Breast epithelium (tissue), 4 donors: Measurements from ENCODE around the gene SETD7. TPM values are rescaled to one million over a fixed set of nuclear protein-coding genes. Genes with fewer than 3 reads are reported as not detected.

Experiments used
- DNase-seq, 2 donors: peaks; one replicate each; pipeline ENCODE4 v3.0.0-alpha.2; 2019; ENCODE audit warnings: low spot score in 2 of 2
- H3K27ac ChIP-seq, 2 donors: fragments of 200-600 bp; sonication (generic) in 1 of 2; one replicate each; pipeline ENCODE4 v1.5.1; 2016 to 2019; ENCODE audit warnings: mild to moderate bottlenecking in 1 of 2
- H3K27me3 ChIP-seq, 2 donors: fragments of 200-600 bp; sonication (generic) in 1 of 2; one replicate each; pipeline versions ENCODE4 v1.5.1 to v1.6.0; 2017 to 2019; ENCODE audit warnings: control low read depth in 1 of 2, mild to moderate bottlenecking in 1 of 2
- H3K36me3 ChIP-seq: fragments of 200-600 bp; one replicate; pipeline ENCODE4 v1.5.1; 2019
- H3K4me1 ChIP-seq, 2 donors: fragments of 200-600 bp; sonication (generic); one replicate each; pipeline ENCODE4 v1.5.1; 2016 to 2019; ENCODE audit warnings: control low read depth in 1 of 2
- H3K4me3 ChIP-seq, 3 donors: fragments of 200-600 bp; sonication (generic); 1 replicate in 2 of 3; 2 replicates in 1 of 3; pipeline ENCODE4 v1.5.1; 2016 to 2019; ENCODE audit warnings: mild to moderate bottlenecking in 3 of 3, moderate library complexity in 2 of 3
- H3K9me3 ChIP-seq, 2 donors: fragments of 200-600 bp; sonication (generic) in 1 of 2; one replicate each; pipeline ENCODE4 v1.5.1; 2016 to 2019; ENCODE audit warnings: control low read depth in 1 of 2
- POLR2A ChIP-seq: fragments of 450-650 bp; IDR thresholded peaks from one replicate; pipeline ENCODE4 v1.6.1; 2016; ENCODE audit warnings: antibody characterized with exemption, mild to moderate bottlenecking, moderate library complexity
- POLR2AphosphoS5 ChIP-seq, 3 donors: sonication (generic); formaldehyde crosslinking; IDR thresholded peaks; one replicate each; pipeline ENCODE4 v1.6.1; 2017; ENCODE audit warnings: antibody characterized with exemption in 3 of 3
- intact Hi-C: fragments of 100-400 bp; cut with DNase I; formaldehyde crosslinking; loops from one replicate; pipeline ENCODE4 v1.15.1; 2023; ENCODE audit warnings: low total_unique reads
- total RNA-seq, 3 donors: library from RNA; depleted of rRNA; stranded (reverse); fragments of >200 nt; gene quantifications; one replicate each; pipeline ENCODE4 v1.1.0, GENCODE V29; 2016
- TF ChIP-seq, protein P1 (sequence below), 3 donors: fragments of 450-650 bp; IDR thresholded peaks; one replicate each; pipeline ENCODE4 v1.5.1; 2016 to 2017; ENCODE audit warnings: antibody characterized with exemption in 3 of 3, mild to moderate bottlenecking in 3 of 3, moderate library complexity in 3 of 3

The SETD7 gene
- total RNA-seq, 3 donors from 2014 or later, result 54.9 to 100 (median 63.6) TPM

DNA sequence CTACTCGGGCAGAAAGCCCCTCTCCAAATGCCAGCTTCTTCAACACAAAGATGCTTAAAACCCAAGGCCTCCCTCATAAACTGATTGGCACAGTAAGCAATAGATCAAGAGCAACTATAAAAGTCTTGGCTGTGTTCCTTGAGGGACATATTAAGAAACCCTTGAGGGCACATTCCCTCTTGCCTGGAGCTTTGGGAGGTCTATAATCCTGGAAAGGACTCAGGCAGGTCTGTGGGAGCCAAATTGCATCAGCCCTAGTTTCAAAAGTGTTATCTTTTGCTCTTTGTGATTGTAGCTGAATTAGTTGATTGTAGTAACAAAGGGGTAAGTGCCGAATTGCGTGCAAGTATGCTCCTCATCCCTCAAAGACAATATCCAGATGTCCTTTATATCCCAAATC is 18.6 kb upstream of the SETD7 start:
- H3K4me1 ChIP-seq, result no peaks in the 10 kb centered on the region
- H3K36me3 ChIP-seq, result no peaks in the 10 kb centered on the region
- H3K9me3 ChIP-seq, result no peaks in the 10 kb centered on the region
- no peak overlapping the region for H3K27ac ChIP-seq
- DNase-seq, result no peak
- H3K27me3 ChIP-seq, result no peaks in the 10 kb centered on the region
- intact Hi-C loops, result no loop called here
- H3K4me3 ChIP-seq, result no peak overlapping the region
- TF ChIP-seq POLR2AphosphoS5 (IDR thresholded peaks at IDR 0.05) (no peak), POLR2A (no peak)
- TF ChIP-seq, protein P1, sequence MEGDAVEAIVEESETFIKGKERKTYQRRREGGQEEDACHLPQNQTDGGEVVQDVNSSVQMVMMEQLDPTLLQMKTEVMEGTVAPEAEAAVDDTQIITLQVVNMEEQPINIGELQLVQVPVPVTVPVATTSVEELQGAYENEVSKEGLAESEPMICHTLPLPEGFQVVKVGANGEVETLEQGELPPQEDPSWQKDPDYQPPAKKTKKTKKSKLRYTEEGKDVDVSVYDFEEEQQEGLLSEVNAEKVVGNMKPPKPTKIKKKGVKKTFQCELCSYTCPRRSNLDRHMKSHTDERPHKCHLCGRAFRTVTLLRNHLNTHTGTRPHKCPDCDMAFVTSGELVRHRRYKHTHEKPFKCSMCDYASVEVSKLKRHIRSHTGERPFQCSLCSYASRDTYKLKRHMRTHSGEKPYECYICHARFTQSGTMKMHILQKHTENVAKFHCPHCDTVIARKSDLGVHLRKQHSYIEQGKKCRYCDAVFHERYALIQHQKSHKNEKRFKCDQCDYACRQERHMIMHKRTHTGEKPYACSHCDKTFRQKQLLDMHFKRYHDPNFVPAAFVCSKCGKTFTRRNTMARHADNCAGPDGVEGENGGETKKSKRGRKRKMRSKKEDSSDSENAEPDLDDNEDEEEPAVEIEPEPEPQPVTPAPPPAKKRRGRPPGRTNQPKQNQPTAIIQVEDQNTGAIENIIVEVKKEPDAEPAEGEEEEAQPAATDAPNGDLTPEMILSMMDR (IDR thresholded peaks at IDR 0.05), result no peak

DNA sequence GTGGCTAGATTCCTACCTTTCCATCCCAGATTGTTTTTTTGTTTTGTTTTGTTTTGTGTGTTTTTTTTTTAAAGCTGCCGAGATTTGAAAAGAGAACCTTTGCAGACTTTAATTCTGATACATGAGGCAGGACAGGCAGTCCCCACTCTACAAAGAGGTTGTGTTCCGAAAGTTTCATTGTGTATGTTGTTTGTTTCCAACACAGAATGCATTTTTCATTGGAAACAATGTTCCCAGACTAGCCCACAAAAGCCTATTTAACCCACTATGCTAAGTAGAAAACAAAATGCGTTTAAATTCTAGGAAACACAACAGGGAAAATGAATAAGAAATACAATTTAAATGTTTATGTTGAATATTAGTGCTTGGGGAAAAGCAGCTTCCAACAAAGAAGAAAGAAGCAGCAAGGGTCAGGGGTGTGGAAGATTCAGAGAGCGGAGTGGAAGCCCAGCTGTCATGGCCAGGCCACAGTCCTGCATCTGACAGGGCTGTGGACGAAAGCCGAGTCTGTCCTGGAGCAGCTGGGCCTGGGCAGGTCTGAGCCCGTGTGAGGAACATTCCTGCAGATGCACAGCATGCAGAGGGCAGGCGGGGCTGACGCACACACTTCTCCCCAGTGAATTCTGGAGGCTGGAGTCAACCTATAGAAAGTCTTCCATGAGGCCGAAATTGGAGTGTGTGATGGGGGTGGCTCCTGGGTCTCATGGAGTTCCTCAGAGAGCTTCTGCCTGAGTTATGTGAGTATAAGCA is 12.4 kb upstream of the SETD7 start:
- Histone ChIP-seq H3K4me3 (no peak overlapping the region), H3K36me3 (no peaks in the 10 kb centered on the region), H3K27me3 (no peaks in the 10 kb centered on the region), H3K4me1 (no peaks in the 10 kb centered on the region), H3K9me3 (no peaks in the 10 kb centered on the region), H3K27ac (no peak overlapping the region)
- TF ChIP-seq, protein P1 (IDR thresholded peaks at IDR 0.05), result no peak
- TF ChIP-seq POLR2AphosphoS5 (IDR thresholded peaks at IDR 0.05) (no peak), POLR2A (no peak)
- no peak for DNase-seq
- intact Hi-C loops, result no loop called here

DNA sequence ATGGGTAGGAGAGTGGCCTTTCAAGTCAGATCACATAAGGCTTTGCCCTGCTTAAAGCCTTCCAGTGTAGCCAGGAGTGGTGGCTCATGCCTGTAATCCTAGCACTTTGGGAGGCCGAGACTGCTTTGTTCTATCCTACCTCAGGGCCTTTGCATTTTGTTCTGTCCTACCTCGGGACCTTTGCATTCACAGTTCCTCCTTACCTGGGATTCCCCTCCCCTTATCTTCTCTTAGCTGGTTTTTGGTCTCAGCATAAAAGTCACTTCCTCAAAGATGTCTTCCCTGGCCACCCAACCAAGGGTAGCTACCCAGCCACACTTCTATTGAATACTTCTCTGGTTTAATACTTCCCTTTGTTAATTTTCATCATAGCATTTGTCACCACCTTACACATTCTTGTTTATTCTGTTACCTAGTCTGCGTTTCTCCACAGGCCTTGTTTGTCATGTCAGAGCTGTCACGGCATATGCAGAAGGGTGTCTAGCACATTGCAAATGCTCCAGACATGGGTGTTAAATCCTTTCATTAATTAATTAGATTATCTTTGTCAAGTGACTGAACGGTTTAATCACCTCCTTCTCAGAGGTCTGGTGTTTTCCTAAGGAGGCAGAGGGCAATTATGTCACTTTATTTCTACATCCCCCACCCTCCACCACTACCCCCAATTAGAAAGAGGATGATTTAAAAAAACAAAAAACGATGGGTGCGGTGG is 11.3 kb upstream of the SETD7 start:
- Histone ChIP-seq H3K27me3 (no peaks in the 10 kb centered on the region), H3K9me3 (no peaks in the 10 kb centered on the region), H3K4me1 (no peaks in the 10 kb centered on the region), H3K27ac (no peak overlapping the region), H3K36me3 (no peaks in the 10 kb centered on the region), H3K4me3 (no peak overlapping the region)
- intact Hi-C loops, result no loop called here
- TF ChIP-seq POLR2A, result no peak
- TF ChIP-seq, protein P1 (IDR thresholded peaks at IDR 0.05), result no peak
- no peak for TF ChIP-seq POLR2AphosphoS5 (IDR thresholded peaks at IDR 0.05)
- DNase-seq, result no peak

DNA sequence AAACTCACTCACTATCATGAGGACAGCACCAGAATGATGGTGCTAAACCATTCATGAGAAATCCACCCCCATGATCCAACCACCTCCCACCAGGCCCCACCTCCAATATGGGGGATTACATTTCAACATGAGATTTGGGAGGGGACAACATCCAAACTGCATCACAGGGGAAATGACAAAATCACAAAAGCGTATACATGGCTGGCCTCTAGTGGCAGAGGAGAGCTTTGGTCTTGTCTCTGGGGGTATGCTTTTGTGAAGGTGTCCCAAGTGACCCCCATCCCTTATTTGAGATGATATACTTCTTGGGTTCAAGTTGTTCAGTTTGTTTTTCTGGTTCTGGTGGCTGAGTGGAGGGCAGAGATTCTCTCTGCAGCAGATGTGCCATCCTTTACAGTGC is 8.5 kb upstream of the SETD7 start:
- H3K9me3 ChIP-seq, result no peaks in the 10 kb centered on the region
- intact Hi-C loops, result no loop called here
- H3K27ac ChIP-seq, result no peak overlapping the region
- H3K36me3 ChIP-seq, result no peaks in the 10 kb centered on the region
- H3K27me3 ChIP-seq, result no peaks in the 10 kb centered on the region
- no peak overlapping the region for H3K4me3 ChIP-seq
- no peaks in the 10 kb centered on the region for H3K4me1 ChIP-seq
- no peak for DNase-seq
- TF ChIP-seq, protein P1 (IDR thresholded peaks at IDR 0.05), result no peak

DNA sequence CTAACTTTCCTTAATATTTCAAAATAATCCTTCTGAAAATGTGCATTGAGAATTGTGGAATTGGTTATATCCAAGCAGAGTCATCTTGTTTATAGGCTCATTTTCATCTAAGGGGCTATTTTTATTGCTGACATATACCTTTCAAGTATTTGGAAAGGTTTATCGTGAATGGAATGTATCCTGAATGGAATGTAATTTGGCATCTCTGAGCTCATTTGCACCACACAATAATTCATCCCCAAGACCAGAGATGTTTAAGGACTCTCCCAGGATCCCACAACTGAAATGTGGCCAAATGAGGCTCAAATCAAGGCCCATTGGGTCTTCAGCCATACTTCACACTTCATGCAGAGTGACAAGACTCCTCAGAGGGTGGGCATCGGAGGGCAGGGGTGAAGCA is 7.5 kb upstream of the SETD7 start:
- DNase-seq, result no peak
- Histone ChIP-seq H3K27ac (no peak overlapping the region), H3K36me3 (no peaks in the 10 kb centered on the region), H3K4me1 (no peaks in the 10 kb centered on the region), H3K4me3 (no peak overlapping the region), H3K27me3 (no peaks in the 10 kb centered on the region), H3K9me3 (no peaks in the 10 kb centered on the region)
- intact Hi-C loops, result no loop called here
- TF ChIP-seq, protein P1 (IDR thresholded peaks at IDR 0.05), result no peak
- TF ChIP-seq POLR2A (no peak), POLR2AphosphoS5 (IDR thresholded peaks at IDR 0.05) (no peak)
